Neural progenitor cell (in vitro differentiated cells): ENCODE results near the gene NAPSA.

ENCODE experiments used
- CTCF ChIP-seq: fragments of 200-600 bp; sonication (generic); IDR thresholded peaks from 2 replicates; pipeline ENCODE4 v1.5.1; 2017; ENCODE audit warnings: antibody characterized with exemption, mild to moderate bottlenecking
- EZH2 ChIP-seq: fragments of 200-600 bp; sonication (generic); IDR thresholded peaks from 2 replicates; pipeline ENCODE4 v1.6.1; 2017; ENCODE audit warnings: antibody characterized with exemption, mild to moderate bottlenecking, moderate library complexity
- EZH2phosphoT487 ChIP-seq: fragments of 200-600 bp; sonication (generic); IDR thresholded peaks from 2 replicates; pipeline ENCODE4 v1.6.1; 2017; ENCODE audit warnings: antibody characterized with exemption

GRCh38 chr19:50341091-50341564 is 24.3 kb downstream of the NAPSA start:
- TF ChIP-seq EZH2phosphoT487 (no peak), CTCF (no peak), EZH2 (no peak)
